NCI-H345 treated with DMSO at 0.1 percent for 48 hours (cell line): ENCODE results near the gene SORBS1.

Source experiments
- DNase-seq: peaks from one replicate; lab custom pipeline; 2025; ENCODE audit not compliant: unreplicated experiment; lab: John Stamatoyannopoulos, UW

The SORBS1 gene

DNA sequence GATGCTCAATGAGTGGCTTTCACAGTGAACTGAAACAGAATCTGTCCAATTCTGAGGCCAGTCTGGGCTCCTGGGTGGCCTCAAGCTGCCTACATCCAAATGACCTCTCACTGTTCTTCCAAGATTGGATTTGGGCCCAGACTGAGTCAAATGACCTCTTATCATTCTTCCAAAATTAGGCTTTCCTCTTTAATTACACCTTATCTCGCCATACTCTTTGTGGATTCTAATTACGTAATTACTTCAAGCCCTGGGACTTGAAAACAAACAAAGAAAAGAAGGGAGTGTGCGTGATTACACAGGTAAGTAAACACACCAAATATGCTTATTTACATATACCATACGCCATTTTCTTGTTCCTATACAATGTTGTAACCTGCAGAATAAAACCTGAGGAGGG lies 18.8 kb downstream of the SORBS1 start:
- DNase-seq = no peak

DNA sequence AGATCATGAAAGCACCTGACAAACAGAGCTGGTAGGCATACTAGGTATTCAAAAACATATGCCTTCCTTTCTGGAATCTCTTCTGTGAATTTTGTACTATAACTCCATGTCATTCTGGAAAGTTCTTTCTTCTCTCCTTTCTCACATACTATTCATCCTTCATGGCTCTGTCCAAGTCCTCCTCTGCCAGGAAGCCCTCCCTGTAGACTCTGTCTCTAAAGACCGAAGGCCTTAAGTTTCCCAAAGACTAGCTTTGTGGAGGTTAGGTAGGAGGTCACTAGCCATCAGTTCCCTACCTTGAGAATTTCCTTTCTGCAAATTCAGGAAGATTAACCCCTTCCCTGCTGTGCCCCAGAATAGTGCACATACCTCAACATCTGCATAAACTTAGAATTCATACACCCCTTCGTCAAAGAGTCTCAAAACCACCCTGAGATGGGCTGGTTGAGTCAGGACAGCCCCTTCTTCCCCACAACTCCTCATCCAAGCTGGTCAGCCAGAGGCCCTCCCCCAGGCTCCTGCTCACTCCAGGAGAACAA lies 20.6 kb downstream of the SORBS1 start:
- no peak for DNase-seq

DNA sequence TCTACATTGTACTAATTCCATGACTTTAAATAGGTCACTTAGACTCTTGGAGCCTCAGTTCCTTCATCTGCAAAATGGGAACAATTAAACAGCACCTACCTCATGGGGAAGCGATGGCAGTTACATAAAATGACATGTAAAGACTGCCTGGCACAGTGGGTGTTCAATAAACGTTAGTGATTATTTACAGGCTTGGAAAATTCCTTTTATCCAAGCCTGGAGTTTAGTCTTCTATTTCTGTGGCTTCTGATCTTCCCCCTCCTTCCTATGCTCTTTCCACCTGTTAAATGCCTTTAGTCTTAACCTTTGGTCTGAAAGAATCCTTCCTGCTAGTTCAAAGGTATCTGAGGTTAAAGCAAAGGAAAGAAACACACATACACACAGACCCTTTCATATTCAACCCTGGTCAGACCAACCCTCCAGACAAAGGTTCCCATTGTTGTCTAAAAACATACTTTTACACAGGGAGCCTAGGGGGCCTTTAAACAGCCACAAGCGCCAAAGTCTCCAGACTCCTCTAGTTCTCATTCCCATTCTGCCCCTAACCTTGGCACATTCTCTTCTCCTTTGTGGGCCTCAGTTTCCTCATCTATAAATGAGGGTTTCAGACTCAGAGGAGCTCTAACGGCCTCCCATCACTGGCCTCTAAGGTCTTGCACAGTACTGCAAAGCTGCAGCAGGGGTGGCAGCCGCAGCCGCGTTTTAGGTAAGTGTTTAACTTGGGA lies 21.4 kb downstream of the SORBS1 start:
- no peak for DNase-seq

DNA sequence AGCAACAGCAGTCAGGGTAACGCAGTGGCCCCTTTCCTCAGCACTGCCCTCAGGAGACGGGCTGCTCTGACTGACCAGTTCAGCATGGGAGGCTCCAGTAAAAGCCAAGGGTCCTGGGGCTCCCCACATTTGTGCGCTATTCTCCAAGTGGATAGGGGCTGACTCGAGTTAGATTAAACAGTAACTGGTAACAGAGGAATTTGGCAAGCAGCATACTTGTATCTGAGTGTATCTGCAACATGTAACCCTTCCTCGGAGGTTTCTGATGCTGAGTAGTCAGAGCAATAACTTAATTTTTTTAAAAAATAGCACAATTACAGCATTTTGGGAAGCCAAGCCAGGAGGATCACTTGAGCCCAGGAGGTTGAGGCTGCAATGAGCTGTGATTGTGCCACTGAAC lies 22.8 kb downstream of the SORBS1 start:
- no peak for DNase-seq

DNA sequence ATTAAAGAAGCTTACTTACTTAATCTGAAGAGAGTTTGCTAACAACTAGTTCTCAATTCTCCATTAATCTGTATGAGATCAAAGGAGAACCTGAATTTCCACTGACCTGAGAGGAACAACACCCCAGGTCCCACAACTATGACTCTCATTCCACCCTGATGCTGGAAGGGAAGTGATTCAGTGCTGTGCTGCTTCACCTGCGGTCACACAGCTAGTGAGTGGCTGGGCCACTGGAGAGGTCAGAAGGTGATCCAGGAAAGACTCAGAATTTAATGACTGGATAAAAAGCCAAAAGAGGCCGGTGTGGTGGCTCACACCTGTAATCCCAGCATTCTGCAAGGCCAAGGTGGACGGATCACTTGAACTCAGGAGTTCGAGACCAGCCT lies 23.6 kb downstream of the SORBS1 start:
- no peak for DNase-seq

DNA sequence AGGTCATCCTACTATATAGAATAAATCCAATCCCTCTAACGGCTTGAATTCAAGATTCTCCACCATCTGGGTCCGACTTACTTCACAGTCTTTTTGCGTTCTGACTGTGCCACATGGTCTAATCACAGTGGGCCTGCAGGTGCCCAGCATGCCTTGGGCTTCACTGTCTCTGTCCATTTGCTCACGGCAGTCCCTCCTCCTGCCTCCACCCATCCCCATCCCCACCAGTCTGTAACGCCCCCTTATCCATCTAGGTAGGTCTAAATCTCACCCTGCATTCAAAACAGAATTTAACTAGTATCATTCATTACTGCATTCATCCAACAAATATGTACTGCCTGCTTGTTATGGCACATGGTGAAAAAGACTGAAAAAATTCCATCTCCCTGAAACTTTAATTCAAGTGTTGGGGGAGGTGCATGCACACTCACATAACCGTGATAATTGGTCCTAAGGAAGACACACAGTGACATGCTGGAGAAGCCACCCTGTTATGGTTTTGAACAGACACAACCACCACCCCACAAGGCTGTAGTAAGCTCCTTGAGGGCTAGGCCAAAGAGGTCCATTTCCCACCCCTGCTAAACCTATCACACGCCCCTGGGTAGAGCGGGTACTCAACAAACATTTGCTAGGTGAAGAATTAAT lies 24.2 kb downstream of the SORBS1 start:
- DNase-seq = no peak

DNA sequence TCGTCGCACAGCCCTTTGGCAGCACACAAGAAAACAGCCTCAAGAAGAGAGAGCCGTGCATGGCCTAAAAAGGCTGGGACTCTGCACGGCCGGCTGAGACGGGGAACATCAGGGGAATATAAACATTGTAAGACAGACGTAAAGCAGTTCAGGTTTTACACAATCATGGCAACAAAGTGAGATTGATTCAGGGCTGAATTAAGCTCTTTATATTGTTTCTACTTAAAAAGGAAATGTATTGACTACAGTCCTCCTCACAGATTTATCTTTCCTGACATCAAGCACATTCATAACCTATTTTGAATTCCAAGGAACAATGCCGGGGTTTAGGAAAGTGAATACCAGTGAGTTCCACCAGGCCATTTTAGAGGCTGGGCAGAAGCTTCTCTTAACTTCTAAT lies 25.2 kb downstream of the SORBS1 start:
- no peak for DNase-seq

DNA sequence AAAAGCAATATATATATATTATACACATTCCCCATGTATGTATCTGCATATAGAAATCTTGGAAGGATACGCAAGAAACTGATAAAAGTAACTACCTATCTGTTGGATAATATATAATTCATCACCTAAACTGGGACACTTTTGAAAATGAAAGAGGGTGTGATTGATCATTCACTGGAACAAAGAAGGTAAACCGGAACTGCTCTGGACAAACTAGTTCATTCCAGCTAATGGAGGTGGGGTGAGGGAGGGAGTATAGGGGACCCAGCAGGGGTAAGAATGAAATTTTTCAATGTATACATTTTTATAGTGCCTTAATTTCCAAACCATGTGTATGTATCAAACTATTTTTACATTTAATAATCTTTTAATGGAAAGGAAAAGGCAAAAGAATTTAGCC lies 25.6 kb downstream of the SORBS1 start:
- no peak for DNase-seq

DNA sequence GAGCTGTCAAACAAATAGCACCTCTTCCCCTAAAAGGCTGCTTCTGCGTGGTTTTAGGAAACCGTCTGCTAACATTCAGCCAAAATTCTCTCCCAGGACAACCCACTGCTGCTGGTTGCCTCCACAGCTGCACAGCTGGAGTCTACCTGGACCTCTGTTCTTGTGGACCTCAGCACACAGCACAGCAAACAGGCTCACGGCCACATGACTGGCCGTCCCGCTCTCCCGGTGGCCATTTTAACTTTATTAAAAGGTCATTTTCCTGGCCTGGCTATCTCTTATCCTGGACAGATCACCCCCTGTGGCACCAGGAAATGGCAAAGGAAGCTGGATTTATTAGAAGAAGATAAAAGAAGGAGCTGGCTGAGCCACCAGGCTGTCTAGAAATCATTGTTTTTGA lies 27.6 kb downstream of the SORBS1 start:
- DNase-seq = no peak

DNA sequence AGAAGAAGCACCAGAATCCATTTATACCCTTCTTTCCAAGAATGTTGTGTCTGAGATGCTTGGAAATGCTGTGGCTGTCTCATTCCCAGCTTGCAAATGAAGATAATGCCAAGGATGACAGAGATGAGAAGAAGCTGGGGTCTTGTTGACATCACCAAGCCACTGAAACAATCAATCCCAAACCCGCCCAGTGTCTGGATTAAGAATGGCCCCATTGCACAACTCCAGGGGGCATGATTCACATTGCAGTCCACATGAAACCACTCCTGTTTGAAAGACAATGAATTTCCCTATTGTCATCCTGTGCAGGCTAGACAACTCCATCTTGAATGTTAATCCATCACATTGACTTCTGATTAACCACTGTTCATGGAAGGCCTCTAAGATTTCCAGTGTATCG lies 28.6 kb downstream of the SORBS1 start:
- no peak for DNase-seq

DNA sequence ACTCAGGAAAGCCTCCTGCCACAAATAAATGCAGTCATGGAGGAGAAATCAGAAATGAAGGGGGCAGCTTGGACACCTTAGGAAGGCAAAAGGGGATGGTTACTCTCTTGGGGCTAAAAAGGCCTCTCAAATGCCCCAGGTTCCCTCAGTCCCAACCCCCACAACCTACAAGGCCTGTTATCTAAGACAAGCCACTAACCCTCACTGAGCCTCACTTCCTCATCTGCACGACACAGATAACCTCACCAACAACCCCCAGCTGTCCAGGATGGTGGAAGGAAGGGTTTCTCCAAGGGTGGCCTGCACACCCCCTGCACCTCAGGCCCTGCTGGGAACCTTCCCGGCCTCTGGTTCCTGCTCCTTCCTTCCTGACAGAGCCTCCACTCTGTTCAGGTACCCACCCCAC lies 29.2 kb downstream of the SORBS1 start:
- DNase-seq = no peak

DNA sequence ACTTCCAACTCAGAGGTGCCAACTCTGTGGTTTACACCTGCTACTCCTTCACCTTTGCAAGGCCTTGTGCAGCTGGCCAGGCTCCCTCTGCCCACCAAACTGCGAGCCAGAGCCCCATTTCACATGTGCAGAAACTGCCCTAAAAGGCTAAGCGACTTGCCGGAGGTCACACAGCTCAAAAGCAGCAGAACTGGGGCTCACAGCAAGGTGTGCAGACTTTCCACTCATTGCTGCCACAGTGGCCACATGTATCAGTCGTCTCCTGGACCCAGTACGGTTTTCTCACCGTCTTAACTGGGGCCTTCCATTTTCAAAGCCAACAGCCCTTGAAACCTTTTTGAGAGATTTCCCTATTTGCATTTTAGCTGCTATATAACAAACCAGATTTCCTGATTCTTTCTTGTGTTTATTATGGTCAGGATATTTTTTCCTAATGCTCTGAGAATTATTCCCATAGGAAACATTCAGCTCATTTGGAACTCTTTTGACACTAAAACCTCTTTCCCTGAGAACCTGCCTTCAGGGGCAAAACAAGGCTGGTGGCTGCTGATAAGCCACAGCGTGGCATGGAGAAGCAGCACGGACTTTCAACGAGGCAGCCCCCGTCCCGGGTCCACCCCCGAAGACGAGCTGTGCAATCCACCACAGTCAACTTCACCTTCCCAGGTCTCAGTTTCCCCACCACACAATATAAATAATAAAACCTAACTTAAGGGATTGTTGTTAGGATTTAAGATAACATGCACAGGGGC lies 29.9 kb downstream of the SORBS1 start:
- no peak for DNase-seq

DNA sequence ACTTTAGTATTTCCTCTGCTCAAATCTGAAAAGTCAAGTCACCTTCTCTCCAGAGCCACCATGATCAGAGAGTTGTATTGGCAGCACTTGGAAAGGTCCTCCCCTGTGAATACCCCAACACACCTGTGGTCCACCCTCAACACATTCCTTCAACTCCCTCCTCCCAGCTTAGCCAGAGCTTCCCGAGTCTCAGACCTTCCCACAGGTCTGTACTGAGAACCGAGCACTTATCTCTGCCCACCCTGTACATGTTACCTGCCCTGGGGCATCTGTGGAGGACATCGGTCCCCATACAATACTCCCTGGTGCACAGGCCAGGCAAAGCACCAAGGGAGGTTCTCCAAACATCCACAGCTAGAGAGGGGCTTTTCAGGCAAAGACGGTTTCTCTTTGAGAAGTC lies 30.6 kb downstream of the SORBS1 start:
- DNase-seq = no peak

DNA sequence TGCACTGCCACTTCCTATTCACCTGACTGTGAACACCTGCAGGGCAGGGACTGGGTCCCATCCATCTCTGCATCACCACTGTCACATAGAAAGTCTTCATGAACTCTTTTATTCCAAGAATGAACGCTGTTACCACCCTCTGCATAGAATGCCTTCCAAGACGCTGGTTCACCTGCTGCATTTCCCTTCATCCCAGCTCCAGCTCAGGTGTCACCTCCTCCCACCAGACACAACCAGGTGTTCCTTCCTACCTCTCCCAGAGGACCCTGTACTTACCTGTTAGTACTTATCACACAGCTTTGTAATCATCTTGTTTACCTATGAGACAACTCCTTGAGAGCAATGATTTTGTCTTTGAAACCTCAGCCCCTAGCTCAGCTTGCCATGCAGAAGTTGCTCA lies 31.1 kb downstream of the SORBS1 start:
- no peak for DNase-seq

DNA sequence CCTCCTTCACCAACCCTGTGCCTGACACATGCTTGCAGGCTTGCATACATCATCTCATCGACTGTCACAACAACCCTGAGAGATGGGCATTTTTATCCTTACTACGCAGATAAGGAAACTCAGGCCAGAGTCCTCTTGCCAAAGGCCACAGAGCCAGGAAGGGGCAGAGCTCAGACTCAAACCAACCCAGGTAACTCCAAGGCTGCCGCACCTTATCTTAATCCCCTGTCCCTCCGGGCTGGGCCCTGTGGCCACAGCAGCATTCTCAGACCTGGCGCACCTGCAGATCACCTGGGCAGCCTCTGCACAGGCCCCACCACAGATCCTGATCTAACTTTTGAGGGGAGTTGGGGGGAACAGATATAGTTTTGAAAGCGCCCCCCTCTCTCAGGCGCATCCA lies 35.1 kb downstream of the SORBS1 start:
- no peak for DNase-seq

DNA sequence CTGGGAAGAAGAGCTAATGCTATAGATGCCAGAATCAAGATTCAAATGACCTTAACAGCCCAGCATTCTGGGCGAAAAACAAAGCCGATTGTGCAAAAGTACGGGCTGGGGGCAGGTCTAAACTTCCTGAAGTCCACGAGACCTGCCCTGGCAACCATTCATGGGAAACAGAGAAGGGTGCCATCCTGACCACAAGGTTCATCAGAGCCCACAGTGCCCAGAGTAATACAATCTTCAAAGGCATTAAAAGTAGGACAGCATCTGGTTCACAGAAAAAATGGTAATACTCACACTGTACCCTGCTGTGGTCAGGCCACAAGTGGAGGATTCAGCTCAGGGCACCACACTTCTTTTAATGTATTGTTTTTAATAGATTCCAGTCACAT lies 36.1 kb downstream of the SORBS1 start:
- DNase-seq = no peak

DNA sequence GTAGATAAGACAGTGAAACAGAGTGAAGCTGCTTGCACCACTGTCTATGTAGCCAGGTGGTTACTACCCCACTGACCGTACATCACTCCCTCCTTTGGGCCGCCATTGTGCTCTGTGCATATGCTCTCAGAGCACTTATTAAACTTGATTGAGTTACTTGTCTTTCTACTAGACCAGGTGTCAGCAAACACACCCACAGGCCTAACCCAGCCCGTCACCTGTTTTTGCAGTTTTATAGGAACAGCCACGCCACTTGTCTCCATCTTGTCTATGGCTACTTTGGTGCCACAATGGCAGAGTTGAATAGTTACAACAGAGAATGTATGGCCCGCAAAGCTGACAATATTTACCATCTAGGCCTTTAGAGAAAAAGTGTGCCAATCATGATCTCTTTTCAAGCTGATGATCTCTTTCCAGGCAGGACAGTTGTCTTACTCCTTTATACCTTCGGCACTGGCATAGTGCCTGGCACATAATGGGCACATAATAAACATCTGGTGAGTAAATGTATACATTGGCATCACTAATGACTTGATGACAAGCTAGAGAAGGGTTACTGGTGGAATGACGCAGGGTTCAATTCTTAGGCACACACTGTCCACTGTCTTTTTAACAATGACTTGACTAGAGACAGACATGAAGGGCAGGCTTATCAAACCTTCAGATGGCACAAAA lies 36.7 kb downstream of the SORBS1 start:
- DNase-seq = no peak

DNA sequence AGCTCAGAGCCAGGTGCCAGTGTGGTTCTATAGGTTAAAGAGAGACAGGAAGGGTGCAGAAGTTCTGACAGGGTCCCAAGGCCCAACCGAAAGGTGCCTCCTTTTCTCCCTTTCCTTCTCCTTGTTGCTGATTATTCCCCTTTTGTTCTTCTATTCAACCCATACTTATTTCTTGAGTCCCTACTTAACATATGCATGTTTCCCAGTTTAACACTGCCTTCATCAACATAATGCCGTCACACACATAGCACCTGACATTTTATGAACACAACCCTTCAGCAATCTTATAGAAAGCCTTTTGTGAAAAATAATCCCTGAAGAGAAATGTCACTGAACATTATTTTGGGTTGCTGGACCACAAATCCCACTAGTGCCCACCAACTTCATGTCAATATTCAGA lies 39.1 kb downstream of the SORBS1 start:
- DNase-seq = no peak

DNA sequence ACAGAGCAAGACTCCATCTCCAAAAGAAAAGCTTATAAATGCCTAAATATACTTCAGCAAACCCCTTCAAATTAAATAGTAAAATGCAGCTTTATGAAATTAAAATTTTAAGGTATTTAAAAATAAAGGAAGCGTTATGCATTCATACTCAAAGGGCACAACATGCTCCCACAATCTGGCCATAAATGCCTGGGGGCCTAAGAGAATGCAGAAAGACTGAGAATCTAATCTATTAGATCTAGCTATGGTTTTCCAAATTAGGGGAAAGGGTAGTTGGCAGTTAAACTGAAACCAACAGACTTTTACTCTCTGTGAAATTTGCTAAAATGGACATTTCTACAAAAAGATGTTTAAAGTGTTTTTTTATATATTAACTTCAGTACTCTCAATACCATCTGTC lies 40.6 kb downstream of the SORBS1 start:
- no peak for DNase-seq

DNA sequence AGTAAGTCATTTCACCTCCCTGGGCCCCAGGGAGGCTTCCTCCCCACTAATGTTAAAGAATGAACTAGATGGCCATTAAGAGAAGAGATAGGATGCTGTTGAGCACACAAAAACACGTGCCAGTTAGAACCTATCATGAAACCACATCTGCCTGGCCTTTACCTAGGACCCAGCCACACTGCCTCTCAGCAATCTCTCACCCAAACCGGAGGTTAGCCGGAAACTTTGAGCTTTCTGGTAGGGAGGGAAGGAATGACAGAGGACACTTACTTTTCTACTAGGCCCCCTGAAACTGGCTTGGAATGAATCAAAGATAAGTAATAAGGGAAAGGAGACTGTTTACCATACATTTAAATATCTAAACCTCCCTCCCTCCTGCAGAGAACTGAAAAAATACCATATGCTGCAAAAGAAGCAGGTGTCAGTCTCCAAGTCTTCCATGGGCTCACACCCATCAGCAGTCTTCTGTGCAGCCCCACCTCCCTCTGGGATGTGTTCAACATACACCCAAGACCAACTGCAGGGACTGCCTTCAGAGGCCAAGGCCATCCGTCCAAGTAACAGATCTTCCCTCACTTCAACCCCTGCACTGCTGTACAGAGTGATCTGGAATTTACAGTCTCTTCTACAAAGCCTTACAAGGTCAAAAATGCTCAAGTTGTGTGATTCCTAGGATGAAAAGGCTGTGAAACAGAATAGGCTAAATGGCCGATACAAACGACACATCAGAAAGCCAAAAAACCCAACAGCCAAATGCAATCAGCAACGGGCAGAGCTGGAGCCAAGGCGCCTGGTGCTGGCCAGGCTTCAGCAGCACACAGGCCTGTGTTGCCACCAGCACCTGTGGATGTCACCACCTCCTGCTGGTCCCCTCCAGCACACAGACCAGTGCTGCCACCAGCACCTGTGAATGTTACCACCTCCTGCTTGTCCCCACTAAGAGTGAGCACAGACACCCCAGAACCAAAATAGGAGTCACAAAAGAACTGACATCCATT lies 42.4 kb downstream of the SORBS1 start:
- no peak for DNase-seq
